ENCODE data around the gene RAD51B.

Gene RAD51B

GRCh38 chr14:68468437-68469207 is 649.0 kb downstream of the RAD51B start:
- Histone ChIP-seq H3K9me3 (ENCODE audit: control insufficient read depth, low read depth, low read length) (no peaks in the 10 kb centered on the region), H3K9ac (ENCODE audit: low read length) (no peak overlapping the region), H3K4me1 (ENCODE audit: control insufficient read depth, low read depth, low read length) (peaks cover 40% of the 10 kb centered on the region), H3K27ac (ENCODE audit: low read length) (no peak overlapping the region), H3K27me3 (ENCODE audit: control insufficient read depth, insufficient read depth, low read length) (no peaks in the 10 kb centered on the region), H3K36me3 (ENCODE audit: control insufficient read depth, low read depth, low read length) (no peaks in the 10 kb centered on the region), H3K4me3 (ENCODE audit: low read length) (no peak overlapping the region)

GRCh38 chr14:68469208-68469713 is 649.7 kb downstream of the RAD51B start:
- Histone ChIP-seq H3K9ac (ENCODE audit: low read length) (no peak overlapping the region), H3K4me1 (ENCODE audit: control insufficient read depth, low read depth, low read length) (peaks cover 40% of the 10 kb centered on the region)

DNA sequence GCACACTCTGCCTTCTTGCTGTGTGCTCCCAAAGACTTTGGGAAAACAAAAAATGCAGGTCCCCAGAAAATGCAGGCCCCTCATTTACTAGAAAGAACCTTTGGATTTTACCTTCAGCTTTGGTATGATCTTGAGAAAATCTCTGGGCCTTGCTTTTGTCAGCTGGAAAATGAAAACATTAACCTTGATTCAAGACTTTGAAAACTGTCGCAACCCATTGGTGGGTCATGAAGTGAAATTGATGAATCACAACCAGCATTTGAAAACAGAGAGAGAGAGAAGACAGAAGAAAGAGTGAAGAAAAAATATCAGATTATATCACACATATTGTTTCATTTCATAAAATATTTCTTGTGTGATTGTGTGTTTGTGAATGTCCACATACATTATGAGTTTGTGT is 650.8 kb downstream of the RAD51B start:
- Histone ChIP-seq H3K9ac (ENCODE audit: low read length) (peak overlapping the region; percentile 7), H3K27ac (ENCODE audit: low read length) (no peak overlapping the region), H3K9me3 (ENCODE audit: control insufficient read depth, low read depth, low read length) (no peaks in the 10 kb centered on the region), H3K36me3 (ENCODE audit: control insufficient read depth, low read depth, low read length) (no peaks in the 10 kb centered on the region), H3K27me3 (ENCODE audit: control insufficient read depth, insufficient read depth, low read length) (no peaks in the 10 kb centered on the region), H3K4me1 (ENCODE audit: control insufficient read depth, low read depth, low read length) (peaks cover 43% of the 10 kb centered on the region), H3K4me3 (ENCODE audit: low read length) (no peak overlapping the region)

More at GRCh38 chr14:68469208-68469713, 649.7 kb downstream of the RAD51B start:
- H3K27ac ChIP-seq (ENCODE audit: low read length), result no peak overlapping the region
- no peaks in the 10 kb centered on the region for H3K27me3 ChIP-seq (ENCODE audit: control insufficient read depth, insufficient read depth, low read length)
- H3K9me3 ChIP-seq (ENCODE audit: control insufficient read depth, low read depth, low read length), result no peaks in the 10 kb centered on the region
- H3K4me3 ChIP-seq (ENCODE audit: low read length), result no peak overlapping the region
- H3K36me3 ChIP-seq (ENCODE audit: control insufficient read depth, low read depth, low read length), result no peaks in the 10 kb centered on the region

- Histone ChIP-seq H3K4me3 (ENCODE audit: low read length) (peak overlapping the region; percentile 25), H3K27ac (ENCODE audit: low read length) (peak overlapping the region; percentile 79), H3K4me1 (ENCODE audit: control insufficient read depth, low read depth, low read length) (peaks cover 47% of the 10 kb centered on the region), H3K9me3 (ENCODE audit: control insufficient read depth, low read depth, low read length) (no peaks in the 10 kb centered on the region), H3K36me3 (ENCODE audit: control insufficient read depth, low read depth, low read length) (no peaks in the 10 kb centered on the region), H3K27me3 (ENCODE audit: control insufficient read depth, insufficient read depth, low read length) (no peaks in the 10 kb centered on the region), H3K9ac (ENCODE audit: low read length) (peak overlapping the region; percentile 49)
These were observed 651.7 kb downstream of the RAD51B start for GRCh38 chr14:68471029-68471963.

- Histone ChIP-seq H3K9ac (ENCODE audit: low read length) (peak overlapping the region; percentile 49), H3K27me3 (ENCODE audit: control insufficient read depth, insufficient read depth, low read length) (no peaks in the 10 kb centered on the region), H3K4me1 (ENCODE audit: control insufficient read depth, low read depth, low read length) (peaks cover 55% of the 10 kb centered on the region), H3K27ac (ENCODE audit: low read length) (peak overlapping the region; percentile 79), H3K4me3 (ENCODE audit: low read length) (peak overlapping the region; percentile 25), H3K36me3 (ENCODE audit: control insufficient read depth, low read depth, low read length) (no peaks in the 10 kb centered on the region), H3K9me3 (ENCODE audit: control insufficient read depth, low read depth, low read length) (no peaks in the 10 kb centered on the region)
These were observed 652.5 kb downstream of the RAD51B start for GRCh38 chr14:68471964-68472508.

GRCh38 chr14:68473069-68473468 is 653.5 kb downstream of the RAD51B start:
- no peaks in the 10 kb centered on the region for H3K9me3 ChIP-seq (ENCODE audit: control insufficient read depth, low read depth, low read length)
- peaks cover 63% of the 10 kb centered on the region for H3K4me1 ChIP-seq (ENCODE audit: control insufficient read depth, low read depth, low read length)
- no peak overlapping the region for H3K4me3 ChIP-seq (ENCODE audit: low read length)
- no peak overlapping the region for H3K9ac ChIP-seq (ENCODE audit: low read length)
- H3K27ac ChIP-seq (ENCODE audit: low read length), result no peak overlapping the region
- H3K27me3 ChIP-seq (ENCODE audit: control insufficient read depth, insufficient read depth, low read length), result no peaks in the 10 kb centered on the region
- no peaks in the 10 kb centered on the region for H3K36me3 ChIP-seq (ENCODE audit: control insufficient read depth, low read depth, low read length)

DNA sequence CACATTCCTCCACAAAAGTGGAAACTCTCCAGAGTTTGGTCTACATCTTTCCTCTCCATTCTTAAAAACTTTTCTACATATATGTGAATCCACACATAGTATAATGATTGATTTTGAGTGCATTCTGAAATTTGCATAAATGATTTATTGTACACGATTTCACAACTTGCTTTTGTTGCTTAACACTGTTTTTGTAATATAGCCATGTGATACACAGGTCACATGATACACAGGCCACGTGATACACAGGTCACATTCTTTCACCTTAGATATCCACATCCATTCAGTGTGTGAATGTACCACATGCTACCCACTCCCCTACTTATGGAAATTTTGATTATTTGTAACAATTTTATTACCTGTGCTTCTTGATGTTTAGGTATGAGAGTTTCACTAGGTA is 654.2 kb downstream of the RAD51B start:
- Histone ChIP-seq H3K9ac (ENCODE audit: low read length) (no peak overlapping the region), H3K27me3 (ENCODE audit: control insufficient read depth, insufficient read depth, low read length) (no peaks in the 10 kb centered on the region), H3K9me3 (ENCODE audit: control insufficient read depth, low read depth, low read length) (no peaks in the 10 kb centered on the region), H3K36me3 (ENCODE audit: control insufficient read depth, low read depth, low read length) (no peaks in the 10 kb centered on the region), H3K27ac (ENCODE audit: low read length) (no peak overlapping the region), H3K4me3 (ENCODE audit: low read length) (no peak overlapping the region), H3K4me1 (ENCODE audit: control insufficient read depth, low read depth, low read length) (peaks cover 63% of the 10 kb centered on the region)

DNA sequence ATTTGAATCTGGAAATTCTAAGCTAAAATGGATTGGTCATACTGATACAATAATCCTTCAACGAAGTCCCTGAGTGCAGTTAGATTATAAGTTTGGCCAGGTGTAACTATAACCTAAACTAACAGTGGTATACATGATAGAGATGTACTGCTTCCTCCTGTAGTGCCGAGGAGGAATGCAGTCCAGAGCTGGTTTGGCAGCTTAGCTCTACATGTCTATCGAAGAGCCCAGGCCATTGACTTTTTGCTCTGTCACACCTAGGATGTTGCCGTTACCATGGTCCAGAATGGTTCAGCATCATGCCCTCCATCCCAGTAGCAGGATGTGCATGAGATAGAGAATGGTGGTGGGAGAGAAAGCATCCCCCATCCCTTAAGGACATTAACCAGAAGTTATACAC is 655.2 kb downstream of the RAD51B start:
- no peaks in the 10 kb centered on the region for H3K9me3 ChIP-seq (ENCODE audit: control insufficient read depth, low read depth, low read length)
- no peaks in the 10 kb centered on the region for H3K27me3 ChIP-seq (ENCODE audit: control insufficient read depth, insufficient read depth, low read length)
- peaks cover 57% of the 10 kb centered on the region for H3K4me1 ChIP-seq (ENCODE audit: control insufficient read depth, low read depth, low read length)
- H3K9ac ChIP-seq (ENCODE audit: low read length), result no peak overlapping the region
- no peak overlapping the region for H3K27ac ChIP-seq (ENCODE audit: low read length)
- no peak overlapping the region for H3K4me3 ChIP-seq (ENCODE audit: low read length)
- H3K36me3 ChIP-seq (ENCODE audit: control insufficient read depth, low read depth, low read length), result no peaks in the 10 kb centered on the region

DNA sequence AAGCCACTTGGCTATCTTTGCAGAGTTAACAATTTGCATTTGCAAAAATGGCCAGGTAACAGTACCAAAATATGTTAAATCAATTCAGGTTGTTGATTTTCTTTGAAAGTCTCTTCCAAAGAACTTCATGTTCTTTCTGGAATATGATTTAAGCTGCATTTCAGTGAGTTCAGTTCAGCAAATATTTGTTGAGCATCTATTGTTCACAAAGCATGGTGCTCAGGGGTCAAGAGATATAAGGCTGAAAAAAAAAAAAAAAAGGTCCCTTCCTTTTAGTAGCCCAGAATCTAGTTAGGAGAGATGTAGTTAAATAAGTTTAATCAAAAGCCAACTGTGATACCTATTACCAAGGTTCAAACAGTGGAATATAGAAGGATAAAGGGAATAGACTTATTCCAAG is 656.2 kb downstream of the RAD51B start:
- H3K4me1 ChIP-seq (ENCODE audit: control insufficient read depth, low read depth, low read length), result peaks cover 46% of the 10 kb centered on the region
- H3K4me3 ChIP-seq (ENCODE audit: low read length), result no peak overlapping the region
- no peaks in the 10 kb centered on the region for H3K27me3 ChIP-seq (ENCODE audit: control insufficient read depth, insufficient read depth, low read length)
- no peak overlapping the region for H3K9ac ChIP-seq (ENCODE audit: low read length)
- no peaks in the 10 kb centered on the region for H3K9me3 ChIP-seq (ENCODE audit: control insufficient read depth, low read depth, low read length)
- H3K27ac ChIP-seq (ENCODE audit: low read length), result no peak overlapping the region
- H3K36me3 ChIP-seq (ENCODE audit: control insufficient read depth, low read depth, low read length), result no peaks in the 10 kb centered on the region

- no peaks in the 10 kb centered on the region for H3K36me3 ChIP-seq (ENCODE audit: control insufficient read depth, low read depth, low read length)
- no peaks in the 10 kb centered on the region for H3K27me3 ChIP-seq (ENCODE audit: control insufficient read depth, insufficient read depth, low read length)
- H3K9me3 ChIP-seq (ENCODE audit: control insufficient read depth, low read depth, low read length), result no peaks in the 10 kb centered on the region
- no peak overlapping the region for H3K9ac ChIP-seq (ENCODE audit: low read length)
- no peak overlapping the region for H3K4me3 ChIP-seq (ENCODE audit: low read length)
- peaks cover 42% of the 10 kb centered on the region for H3K4me1 ChIP-seq (ENCODE audit: control insufficient read depth, low read depth, low read length)
- H3K27ac ChIP-seq (ENCODE audit: low read length), result no peak overlapping the region
These were observed 656.9 kb downstream of the RAD51B start for GRCh38 chr14:68476212-68477109.

DNA sequence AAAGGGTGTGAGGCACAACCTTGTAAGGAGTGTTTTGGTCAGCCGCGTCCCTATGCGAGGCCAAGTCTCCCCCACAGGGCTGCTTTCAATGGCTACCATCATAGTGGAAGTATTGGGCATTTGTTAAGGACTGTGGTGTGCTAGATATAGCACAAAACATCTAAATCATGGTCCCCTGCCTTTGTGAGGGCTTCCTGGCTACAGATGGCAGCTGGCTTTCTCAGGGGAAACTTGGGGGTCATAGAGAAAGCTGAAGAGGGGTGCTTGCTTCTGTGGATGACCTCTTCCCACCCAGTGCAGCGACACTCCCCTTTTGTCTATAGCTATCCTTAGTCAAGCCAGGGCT is 657.5 kb downstream of the RAD51B start:
- Histone ChIP-seq H3K36me3 (ENCODE audit: control insufficient read depth, low read depth, low read length) (no peaks in the 10 kb centered on the region), H3K9ac (ENCODE audit: low read length) (no peak overlapping the region), H3K4me1 (ENCODE audit: control insufficient read depth, low read depth, low read length) (peaks cover 35% of the 10 kb centered on the region), H3K27ac (ENCODE audit: low read length) (no peak overlapping the region), H3K27me3 (ENCODE audit: control insufficient read depth, insufficient read depth, low read length) (no peaks in the 10 kb centered on the region), H3K4me3 (ENCODE audit: low read length) (no peak overlapping the region), H3K9me3 (ENCODE audit: control insufficient read depth, low read depth, low read length) (no peaks in the 10 kb centered on the region)

Measured in iPS-18a (cell line).